ENCODE data around the gene SLC25A45. TPM values are rescaled to one million over a fixed set of nuclear protein-coding genes. Genes with fewer than 3 reads are reported as not detected.

Gene SLC25A45
- total and polyA plus RNA-seq, 8 donors = 8.4 to 17.0 (median 11.8) TPM

GRCh38 chr11:65392899-65393298 is 10.5 kb upstream of the SLC25A45 start:
- no peak overlapping the region for H3K4me3 ChIP-seq
- H3K27me3 ChIP-seq = no peaks in the 10 kb centered on the region
- H3K4me1 ChIP-seq = peaks cover 30 to 40% of the 10 kb centered on the region in 2 donors
- no peaks in the 10 kb centered on the region for H3K9me3 ChIP-seq
- no peak for TF ChIP-seq CTCF (IDR thresholded peaks at IDR 0.05)
- intact Hi-C loops (cut with DNase I) = no loop called here
- H3K36me3 ChIP-seq = peaks cover 0 to 79% of the 10 kb centered on the region in 2 donors
- H3K27ac ChIP-seq = peak overlapping the region in 1 of 2 donors; percentile 63
- ATAC-seq (no peak), DNase-seq (no peak)

- no peak for ATAC-seq
- DNase-seq = no peak
- H3K9me3 ChIP-seq = no peaks in the 10 kb centered on the region
- peaks cover 0 to 73% of the 10 kb centered on the region in 2 donors for H3K36me3 ChIP-seq
- H3K4me1 ChIP-seq = peaks cover 34 to 45% of the 10 kb centered on the region in 2 donors
- no peaks in the 10 kb centered on the region for H3K27me3 ChIP-seq
- no peak overlapping the region for H3K4me3 ChIP-seq
- H3K27ac ChIP-seq = peak overlapping the region in 1 of 2 donors; percentile 63
- intact Hi-C loops (cut with DNase I) = no loop called here
- TF ChIP-seq CTCF (IDR thresholded peaks at IDR 0.05) = no peak
These were observed 9.9 kb upstream of the SLC25A45 start for GRCh38 chr11:65392186-65392829.

- no peak for DNase-seq
- Histone ChIP-seq H3K4me3 (peak overlapping the region in 1 of 2 donors; percentile 0), H3K4me1 (peaks cover 40 to 55% of the 10 kb centered on the region in 2 donors), H3K27ac (peak overlapping the region; percentile 45 to 63), H3K36me3 (peaks cover 0 to 60% of the 10 kb centered on the region in 2 donors), H3K9me3 (no peaks in the 10 kb centered on the region), H3K27me3 (no peaks in the 10 kb centered on the region)
- TF ChIP-seq CTCF (IDR thresholded peaks at IDR 0.05) = no peak
- intact Hi-C loops (cut with DNase I) = no loop called here
- no peak for ATAC-seq
These were observed 8.6 kb upstream of the SLC25A45 start for GRCh38 chr11:65390996-65391395.

GRCh38 chr11:65390099-65390941 is 7.9 kb upstream of the SLC25A45 start:
- no peak for TF ChIP-seq CTCF (IDR thresholded peaks at IDR 0.05)
- Histone ChIP-seq H3K4me1 (peaks cover 41 to 62% of the 10 kb centered on the region in 2 donors), H3K9me3 (no peaks in the 10 kb centered on the region), H3K27me3 (no peaks in the 10 kb centered on the region), H3K4me3 (peak overlapping the region in 1 of 2 donors; percentile 0), H3K36me3 (peaks cover 0 to 53% of the 10 kb centered on the region in 2 donors), H3K27ac (peak overlapping the region; percentile 45 to 63)
- DNase-seq (no peak), ATAC-seq (no peak)
- intact Hi-C loops (cut with DNase I) = no loop called here

Measured in left lung (tissue), 10 donors.